ENCODE measurements around the gene SLC35E4. TPM values are rescaled to one million over a fixed set of nuclear protein-coding genes. Genes with fewer than 3 reads are reported as not detected.
A peak's percentile ranks its signal among the peaks of the same experiment; 100 is the strongest.

The SLC35E4 gene
- total and polyA plus RNA-seq, 2 donors from 2014 or later, result 1.8 to 3.2 TPM

DNA sequence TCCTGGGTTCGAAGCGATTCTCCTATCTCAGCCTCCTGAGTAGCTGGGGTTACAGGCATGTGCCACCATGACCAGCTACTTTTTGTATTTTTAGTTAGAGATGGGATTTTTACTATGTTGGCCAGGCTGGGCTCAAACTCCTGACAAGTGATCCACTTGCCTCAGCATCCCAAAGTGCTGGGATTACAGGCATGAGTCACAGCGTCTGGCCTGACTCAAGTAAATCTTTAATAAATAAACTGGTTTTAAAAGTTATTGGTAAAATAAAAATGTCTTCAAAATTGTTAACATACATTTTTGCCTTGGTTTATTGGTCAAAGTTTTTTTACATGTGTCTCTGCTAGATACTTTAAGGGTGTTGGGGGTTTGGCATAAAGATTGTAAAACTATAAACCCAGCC, 36.6 kb upstream of the SLC35E4 start:
- H3K9me3 ChIP-seq (ENCODE audit: control insufficient read depth in 2 of 3, insufficient read depth in 1 of 3, low read length in 3 of 3), result no peaks in the 10 kb centered on the region
- no peaks in the 10 kb centered on the region for H3K4me1 ChIP-seq (ENCODE audit: control insufficient read depth in 2 of 3, insufficient read depth in 2 of 3, low read depth in 1 of 3, low read length in 3 of 3)
- H3K27ac ChIP-seq (ENCODE audit: low read depth in 2 of 2, low read length in 2 of 2), result no peak overlapping the region
- intact Hi-C loops (cut with DNase I), result no loop called here
- H3K36me3 ChIP-seq (ENCODE audit: control insufficient read depth in 2 of 3, insufficient read depth in 3 of 3, low read length in 3 of 3), result no peaks in the 10 kb centered on the region
- DNase-seq (no peak), FAIRE-seq (no peak)
- H3K4me3 ChIP-seq (ENCODE audit: low read length in 3 of 3), result no peak overlapping the region
- H3K27me3 ChIP-seq (ENCODE audit: control insufficient read depth, insufficient read depth, low read length), result no peaks in the 10 kb centered on the region
- H3K9ac ChIP-seq (ENCODE audit: low read length in 3 of 3), result no peak overlapping the region
- TF ChIP-seq, protein P1, sequence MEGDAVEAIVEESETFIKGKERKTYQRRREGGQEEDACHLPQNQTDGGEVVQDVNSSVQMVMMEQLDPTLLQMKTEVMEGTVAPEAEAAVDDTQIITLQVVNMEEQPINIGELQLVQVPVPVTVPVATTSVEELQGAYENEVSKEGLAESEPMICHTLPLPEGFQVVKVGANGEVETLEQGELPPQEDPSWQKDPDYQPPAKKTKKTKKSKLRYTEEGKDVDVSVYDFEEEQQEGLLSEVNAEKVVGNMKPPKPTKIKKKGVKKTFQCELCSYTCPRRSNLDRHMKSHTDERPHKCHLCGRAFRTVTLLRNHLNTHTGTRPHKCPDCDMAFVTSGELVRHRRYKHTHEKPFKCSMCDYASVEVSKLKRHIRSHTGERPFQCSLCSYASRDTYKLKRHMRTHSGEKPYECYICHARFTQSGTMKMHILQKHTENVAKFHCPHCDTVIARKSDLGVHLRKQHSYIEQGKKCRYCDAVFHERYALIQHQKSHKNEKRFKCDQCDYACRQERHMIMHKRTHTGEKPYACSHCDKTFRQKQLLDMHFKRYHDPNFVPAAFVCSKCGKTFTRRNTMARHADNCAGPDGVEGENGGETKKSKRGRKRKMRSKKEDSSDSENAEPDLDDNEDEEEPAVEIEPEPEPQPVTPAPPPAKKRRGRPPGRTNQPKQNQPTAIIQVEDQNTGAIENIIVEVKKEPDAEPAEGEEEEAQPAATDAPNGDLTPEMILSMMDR (IDR thresholded peaks at IDR 0.05; ENCODE audit: borderline replicate concordance, extremely low read depth, insufficient read depth), result no peak

DNA sequence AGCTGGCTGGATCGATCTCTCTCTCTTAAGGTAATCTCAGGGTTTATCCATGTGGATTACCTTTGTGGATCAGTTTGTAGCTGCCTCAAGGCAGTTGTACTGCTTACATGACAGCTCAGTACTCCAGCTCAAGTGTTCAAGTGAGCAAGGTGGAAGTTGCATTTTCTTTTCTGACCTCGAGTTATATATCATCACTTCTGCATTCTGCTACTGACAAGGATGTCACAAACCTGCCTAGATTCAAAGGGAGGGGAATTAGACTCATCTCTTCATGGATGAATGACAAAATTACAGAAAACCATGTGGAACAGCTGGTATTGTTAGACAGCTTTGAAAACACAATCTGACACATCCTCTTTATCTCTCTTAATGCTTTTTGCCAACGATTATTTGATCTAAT, 34.7 kb upstream of the SLC35E4 start:
- Histone ChIP-seq H3K36me3 (ENCODE audit: control insufficient read depth in 2 of 3, insufficient read depth in 3 of 3, low read length in 3 of 3) (no peaks in the 10 kb centered on the region), H3K27me3 (ENCODE audit: control insufficient read depth, insufficient read depth, low read length) (no peaks in the 10 kb centered on the region), H3K27ac (ENCODE audit: low read depth in 2 of 2, low read length in 2 of 2) (no peak overlapping the region), H3K9me3 (ENCODE audit: control insufficient read depth in 2 of 3, insufficient read depth in 1 of 3, low read length in 3 of 3) (no peaks in the 10 kb centered on the region), H3K9ac (ENCODE audit: low read length in 3 of 3) (no peak overlapping the region), H3K4me1 (ENCODE audit: control insufficient read depth in 2 of 3, insufficient read depth in 2 of 3, low read depth in 1 of 3, low read length in 3 of 3) (peaks cover 0 to 5% (median 3%) of the 10 kb centered on the region in 3 donors), H3K4me3 (ENCODE audit: low read length in 3 of 3) (no peak overlapping the region)
- DNase-seq (no peak), FAIRE-seq (no peak)
- TF ChIP-seq, protein P1 (IDR thresholded peaks at IDR 0.05; ENCODE audit: borderline replicate concordance, extremely low read depth, insufficient read depth), result no peak
- intact Hi-C loops (cut with DNase I), result no loop called here

DNA sequence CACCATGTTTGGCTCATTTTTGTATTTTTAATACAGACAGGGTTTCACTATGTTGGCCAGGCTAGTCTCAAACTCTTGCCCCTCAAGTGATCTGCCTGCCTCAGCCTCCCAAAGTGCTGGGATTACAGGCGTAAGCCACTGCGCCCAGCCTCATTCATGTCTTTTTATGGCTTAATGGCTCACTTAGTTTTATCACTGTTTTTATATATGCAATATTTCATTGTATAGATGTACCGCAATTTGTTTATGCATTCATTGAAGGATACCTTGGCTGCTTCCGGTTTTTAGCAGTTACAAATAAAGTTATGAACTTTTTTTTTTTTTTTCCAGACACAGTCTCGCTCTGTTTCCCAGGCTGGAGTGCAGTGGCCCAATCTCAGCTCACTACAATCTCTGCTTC, 34.1 kb upstream of the SLC35E4 start:
- Histone ChIP-seq H3K4me3 (ENCODE audit: low read length in 3 of 3) (no peak overlapping the region), H3K4me1 (ENCODE audit: control insufficient read depth in 2 of 3, insufficient read depth in 2 of 3, low read depth in 1 of 3, low read length in 3 of 3) (peaks cover 0 to 5% (median 4%) of the 10 kb centered on the region in 3 donors), H3K36me3 (ENCODE audit: control insufficient read depth in 2 of 3, insufficient read depth in 3 of 3, low read length in 3 of 3) (no peaks in the 10 kb centered on the region), H3K27me3 (ENCODE audit: control insufficient read depth, insufficient read depth, low read length) (no peaks in the 10 kb centered on the region), H3K9me3 (ENCODE audit: control insufficient read depth in 2 of 3, insufficient read depth in 1 of 3, low read length in 3 of 3) (no peaks in the 10 kb centered on the region), H3K9ac (ENCODE audit: low read length in 3 of 3) (no peak overlapping the region), H3K27ac (ENCODE audit: low read depth in 2 of 2, low read length in 2 of 2) (no peak overlapping the region)
- DNase-seq (no peak), FAIRE-seq (no peak)
- intact Hi-C loops (cut with DNase I), result no loop called here
- TF ChIP-seq, protein P1 (IDR thresholded peaks at IDR 0.05; ENCODE audit: borderline replicate concordance, extremely low read depth, insufficient read depth), result no peak

DNA sequence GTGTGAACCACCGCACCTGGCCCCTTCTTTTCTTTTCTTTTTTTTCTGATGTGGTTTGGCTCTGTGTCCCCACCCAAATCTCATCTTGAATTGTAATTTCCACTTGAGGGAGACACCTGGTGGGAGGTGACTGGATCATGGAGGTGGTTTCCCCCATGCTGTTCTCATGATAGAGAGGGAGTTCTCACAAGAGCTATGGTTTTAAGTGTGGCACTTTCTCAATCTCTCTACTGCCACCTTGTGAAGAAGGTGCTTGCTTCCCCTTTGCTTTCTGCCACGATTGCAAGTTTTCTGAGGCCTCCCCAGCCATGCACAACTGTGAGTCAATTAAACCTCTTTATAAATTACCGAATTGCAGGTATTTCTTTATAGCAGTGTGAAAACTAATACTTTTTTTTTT, 33.5 kb upstream of the SLC35E4 start:
- H3K27ac ChIP-seq (ENCODE audit: low read depth in 2 of 2, low read length in 2 of 2), result no peak overlapping the region
- intact Hi-C loops (cut with DNase I), result no loop called here
- no peaks in the 10 kb centered on the region for H3K27me3 ChIP-seq (ENCODE audit: control insufficient read depth, insufficient read depth, low read length)
- H3K4me3 ChIP-seq (ENCODE audit: low read length in 3 of 3), result no peak overlapping the region
- DNase-seq (peak in 2 of 5 donors; percentile 41 to 49), FAIRE-seq (no peak)
- no peak overlapping the region for H3K9ac ChIP-seq (ENCODE audit: low read length in 3 of 3)
- TF ChIP-seq, protein P1 (IDR thresholded peaks at IDR 0.05; ENCODE audit: borderline replicate concordance, extremely low read depth, insufficient read depth), result peak; percentile 48
- H3K9me3 ChIP-seq (ENCODE audit: control insufficient read depth in 2 of 3, insufficient read depth in 1 of 3, low read length in 3 of 3), result no peaks in the 10 kb centered on the region
- H3K4me1 ChIP-seq (ENCODE audit: control insufficient read depth in 2 of 3, insufficient read depth in 2 of 3, low read depth in 1 of 3, low read length in 3 of 3), result peaks cover 0 to 5% (median 4%) of the 10 kb centered on the region in 3 donors
- H3K36me3 ChIP-seq (ENCODE audit: control insufficient read depth in 2 of 3, insufficient read depth in 3 of 3, low read length in 3 of 3), result no peaks in the 10 kb centered on the region
